ENCODE results near the gene MYO1H.

The MYO1H gene

DNA sequence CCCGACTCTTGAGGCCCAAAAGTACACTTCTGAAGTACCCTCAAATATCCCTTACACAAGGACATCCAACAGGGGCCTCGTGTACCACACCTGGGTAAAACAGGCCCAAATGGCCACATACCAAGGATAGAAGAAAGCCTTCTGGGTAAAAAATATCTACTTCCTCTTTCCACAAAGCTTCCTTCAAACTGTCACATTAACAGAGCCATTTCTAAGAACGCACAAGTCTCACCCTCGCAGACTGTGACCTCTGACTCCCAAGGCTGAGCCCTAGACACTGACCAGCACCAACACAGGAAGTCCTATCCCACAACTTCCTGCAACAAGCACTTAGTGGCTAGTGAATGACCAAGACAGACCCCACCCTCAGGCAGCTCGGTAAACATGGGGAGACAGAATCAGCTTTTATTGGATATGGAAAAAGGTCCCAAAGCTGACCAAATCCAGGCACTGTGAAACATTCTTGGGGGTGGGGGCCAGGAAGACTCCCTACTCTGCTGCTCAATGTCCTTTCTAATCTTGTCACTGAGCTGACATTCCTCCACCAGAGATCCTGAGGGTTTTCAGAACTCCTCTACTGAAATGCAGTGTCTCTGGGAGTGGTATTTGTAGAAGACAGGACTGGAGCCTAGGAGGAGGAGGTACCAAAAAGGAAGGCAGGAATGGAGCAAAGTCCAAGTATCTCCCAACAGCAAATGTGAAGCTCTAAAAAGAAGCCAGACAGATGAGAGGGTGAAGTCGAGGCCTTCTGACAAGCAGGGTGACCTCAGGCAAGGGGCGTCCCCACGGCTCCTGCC lies 113.5 kb downstream of the MYO1H start:
- no peak overlapping the region for H3K4me3 ChIP-seq (ENCODE audit: low read depth, low read length)
- peak; percentile 36 for DNase-seq
- peak overlapping the region; percentile 98 for H3K27ac ChIP-seq

DNA sequence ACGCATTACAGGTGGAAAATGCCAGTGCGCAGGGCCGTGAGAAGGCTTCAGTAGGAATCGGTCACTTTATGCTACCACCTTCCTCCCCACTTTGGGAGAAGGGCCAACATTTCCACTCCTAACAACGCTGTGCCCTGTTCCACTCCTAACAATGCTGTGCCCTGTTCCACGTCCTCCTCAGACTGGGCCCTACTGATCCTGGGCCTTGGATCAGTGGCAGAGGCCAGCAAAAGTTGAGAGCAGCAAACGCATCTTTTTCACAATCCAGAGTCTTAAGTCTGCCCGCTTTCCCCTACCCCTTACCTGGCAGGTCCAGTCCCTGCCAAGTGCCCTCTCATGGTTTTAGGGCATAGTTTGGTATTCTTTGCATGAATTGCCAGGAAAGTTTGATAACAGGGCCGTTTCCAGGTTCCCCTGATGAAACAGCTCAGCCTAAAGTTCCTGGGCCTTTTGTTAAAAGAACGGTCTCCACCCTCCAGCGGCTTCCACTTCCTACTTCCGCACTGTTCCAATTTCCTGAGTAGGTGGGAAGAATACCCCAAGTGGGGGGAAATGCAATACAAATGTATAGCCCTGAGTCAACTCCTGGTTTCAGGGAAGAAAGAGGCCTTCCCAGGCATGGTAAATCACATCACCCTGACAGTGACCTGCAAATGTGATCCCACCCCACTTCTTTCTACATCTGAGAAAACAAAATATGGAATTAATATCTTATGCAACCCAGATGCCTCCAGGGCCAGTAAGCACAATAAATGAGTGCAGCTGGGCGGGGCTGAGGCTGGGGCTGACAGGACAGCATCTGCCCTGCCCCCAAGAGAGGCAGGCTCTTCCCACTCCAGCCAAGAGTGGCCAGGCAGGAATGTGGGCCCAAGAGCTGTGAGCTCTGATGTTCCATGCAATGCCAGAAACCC lies 114.4 kb downstream of the MYO1H start:
- TF ChIP-seq, protein P1, sequence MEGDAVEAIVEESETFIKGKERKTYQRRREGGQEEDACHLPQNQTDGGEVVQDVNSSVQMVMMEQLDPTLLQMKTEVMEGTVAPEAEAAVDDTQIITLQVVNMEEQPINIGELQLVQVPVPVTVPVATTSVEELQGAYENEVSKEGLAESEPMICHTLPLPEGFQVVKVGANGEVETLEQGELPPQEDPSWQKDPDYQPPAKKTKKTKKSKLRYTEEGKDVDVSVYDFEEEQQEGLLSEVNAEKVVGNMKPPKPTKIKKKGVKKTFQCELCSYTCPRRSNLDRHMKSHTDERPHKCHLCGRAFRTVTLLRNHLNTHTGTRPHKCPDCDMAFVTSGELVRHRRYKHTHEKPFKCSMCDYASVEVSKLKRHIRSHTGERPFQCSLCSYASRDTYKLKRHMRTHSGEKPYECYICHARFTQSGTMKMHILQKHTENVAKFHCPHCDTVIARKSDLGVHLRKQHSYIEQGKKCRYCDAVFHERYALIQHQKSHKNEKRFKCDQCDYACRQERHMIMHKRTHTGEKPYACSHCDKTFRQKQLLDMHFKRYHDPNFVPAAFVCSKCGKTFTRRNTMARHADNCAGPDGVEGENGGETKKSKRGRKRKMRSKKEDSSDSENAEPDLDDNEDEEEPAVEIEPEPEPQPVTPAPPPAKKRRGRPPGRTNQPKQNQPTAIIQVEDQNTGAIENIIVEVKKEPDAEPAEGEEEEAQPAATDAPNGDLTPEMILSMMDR (IDR thresholded peaks at IDR 0.05; ENCODE audit: low read depth, low read length, missing control alignments): no peak
- H3K36me3 ChIP-seq (replicated peaks): peaks cover 24% of the 10 kb centered on the region
- DNase-seq: peak; percentile 94
- no peaks in the 10 kb centered on the region for H3K27me3 ChIP-seq (replicated peaks)
- peak overlapping the region; percentile 29 for H3K4me3 ChIP-seq (ENCODE audit: low read depth, low read length)
- in situ Hi-C loops (cut with HindIII; ENCODE audit: low pct_ligation_motif_present, low sequenced_read_pairs): no loop called here
- peak overlapping the region; percentile 98 for H3K27ac ChIP-seq

More for the DNA sequence above, 113.5 kb downstream of the MYO1H start:
- in situ Hi-C loops (cut with HindIII; ENCODE audit: low pct_ligation_motif_present, low sequenced_read_pairs): no loop called here
- Histone ChIP-seq H3K36me3 (replicated peaks) (peaks cover 30% of the 10 kb centered on the region), H3K27me3 (replicated peaks) (no peaks in the 10 kb centered on the region)
- TF ChIP-seq, protein P1 (IDR thresholded peaks at IDR 0.05; ENCODE audit: low read depth, low read length, missing control alignments): no peak

DNA sequence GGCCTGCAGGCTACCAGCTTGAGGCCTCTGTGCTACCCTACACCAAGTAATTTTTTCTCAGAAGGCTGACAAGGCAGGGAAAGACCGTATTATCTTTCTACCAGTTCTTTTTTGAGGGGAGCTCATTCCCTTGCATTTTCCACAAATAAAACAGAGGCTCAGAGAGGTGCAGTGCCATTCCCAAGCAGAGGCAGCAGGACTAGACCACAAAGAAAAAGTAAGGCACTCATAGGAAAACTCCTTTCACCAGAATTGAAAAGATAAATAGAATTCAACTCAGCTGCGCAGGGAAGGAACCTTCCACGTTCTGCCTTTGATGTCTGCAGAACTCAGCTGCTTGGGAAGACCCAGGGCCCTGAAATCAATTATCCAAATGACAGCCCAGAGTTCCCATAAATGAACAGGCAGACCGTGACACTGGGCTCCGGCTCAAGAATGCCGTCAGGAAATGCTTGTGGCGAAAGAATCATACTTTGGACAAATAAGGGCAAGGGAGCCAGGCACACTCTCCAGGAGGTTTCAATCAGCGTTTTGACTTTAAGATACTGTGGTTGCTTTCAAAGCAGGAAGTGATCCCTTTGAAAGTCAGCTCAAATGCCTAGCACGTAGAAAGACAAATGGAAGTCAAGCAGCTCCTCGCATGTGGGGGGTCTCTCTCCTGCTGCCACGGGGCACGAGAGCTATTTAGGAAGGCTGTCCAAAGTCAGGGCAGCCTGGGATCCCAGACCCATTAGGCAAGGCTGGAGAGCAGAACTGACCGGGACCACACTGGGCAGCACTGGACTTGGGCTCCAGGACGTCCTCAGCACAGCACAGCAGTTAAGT lies 115.4 kb downstream of the MYO1H start:
- TF ChIP-seq, protein P1 (IDR thresholded peaks at IDR 0.05; ENCODE audit: low read depth, low read length, missing control alignments): no peak
- H3K36me3 ChIP-seq (replicated peaks): peaks cover 22% of the 10 kb centered on the region
- DNase-seq: peak; percentile 94
- peak overlapping the region; percentile 98 for H3K27ac ChIP-seq
- peak overlapping the region; percentile 34 for H3K4me3 ChIP-seq (ENCODE audit: low read depth, low read length)
- no peaks in the 10 kb centered on the region for H3K27me3 ChIP-seq (replicated peaks)
- in situ Hi-C loops (cut with HindIII; ENCODE audit: low pct_ligation_motif_present, low sequenced_read_pairs): no loop called here

DNA sequence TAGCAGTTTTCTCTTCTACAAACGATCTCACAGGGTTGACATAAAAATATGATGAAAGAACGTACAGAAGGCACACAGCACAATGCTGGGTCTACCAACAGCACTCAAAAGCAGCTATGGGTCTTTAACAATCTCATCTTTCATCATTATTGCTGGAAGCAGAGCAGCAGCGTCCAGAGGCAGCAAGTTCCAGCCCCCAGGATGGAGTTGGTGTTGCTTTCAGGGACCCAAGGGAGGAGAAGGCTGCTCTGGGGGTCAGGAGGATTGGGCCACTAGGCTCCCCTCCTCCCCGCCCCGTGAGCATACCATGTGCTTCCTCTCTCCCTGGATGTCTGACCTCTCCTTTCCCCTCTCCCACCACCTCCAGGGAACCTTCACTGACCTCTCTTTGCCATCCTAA lies 116.1 kb downstream of the MYO1H start:
- DNase-seq: no peak
- Histone ChIP-seq H3K27ac (peak overlapping the region; percentile 98), H3K36me3 (replicated peaks) (peaks cover 24% of the 10 kb centered on the region), H3K4me3 (ENCODE audit: low read depth, low read length) (peak overlapping the region; percentile 34), H3K27me3 (replicated peaks) (no peaks in the 10 kb centered on the region)
- in situ Hi-C loops (cut with HindIII; ENCODE audit: low pct_ligation_motif_present, low sequenced_read_pairs): no loop called here
- TF ChIP-seq, protein P1 (IDR thresholded peaks at IDR 0.05; ENCODE audit: low read depth, low read length, missing control alignments): no peak

DNA sequence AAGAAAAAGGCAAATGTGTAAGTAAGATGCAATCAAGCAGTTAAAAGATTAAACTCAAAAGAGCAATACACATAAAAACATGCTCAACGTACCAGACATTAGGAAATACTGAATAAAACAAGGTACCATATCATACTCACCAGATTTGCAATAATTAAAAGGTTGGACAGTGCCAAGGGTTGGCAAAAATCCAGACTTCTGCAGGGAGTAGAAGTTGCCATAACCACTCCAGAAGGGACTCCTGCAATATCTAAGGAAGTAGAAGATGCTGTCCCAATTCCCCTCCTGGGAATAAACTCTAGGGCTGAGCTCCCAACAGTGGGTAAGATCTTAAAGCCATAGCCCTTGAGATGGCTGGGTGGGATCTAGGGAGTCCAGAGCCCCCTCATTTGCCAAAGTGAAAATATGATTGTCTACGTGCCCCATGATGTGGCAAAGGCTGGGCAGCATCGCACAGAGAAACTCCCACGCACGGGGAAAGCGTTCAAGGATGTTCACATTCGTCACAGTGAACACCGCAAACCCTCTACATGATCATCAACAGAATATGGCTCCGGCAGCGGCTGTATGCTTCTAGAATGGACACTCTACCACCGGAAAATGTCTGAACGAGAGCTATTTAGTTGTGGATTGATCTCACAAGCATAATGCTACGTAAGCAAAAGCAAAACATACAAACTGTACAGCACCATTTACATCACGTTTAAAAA lies 117.1 kb downstream of the MYO1H start:
- TF ChIP-seq, protein P1 (IDR thresholded peaks at IDR 0.05; ENCODE audit: low read depth, low read length, missing control alignments): no peak
- DNase-seq: no peak
- no peak overlapping the region for H3K27ac ChIP-seq
- peaks cover 28% of the 10 kb centered on the region for H3K36me3 ChIP-seq (replicated peaks)
- in situ Hi-C loops (cut with HindIII; ENCODE audit: low pct_ligation_motif_present, low sequenced_read_pairs): no loop called here
- H3K4me3 ChIP-seq (ENCODE audit: low read depth, low read length): no peak overlapping the region
- no peaks in the 10 kb centered on the region for H3K27me3 ChIP-seq (replicated peaks)
